Neural cell (in vitro differentiated cells): ENCODE measurements around the gene ANKRD34B. TPM values are rescaled to one million over a fixed set of nuclear protein-coding genes. Genes with fewer than 3 reads are reported as not detected.

ENCODE experiments used
- H2AFZ ChIP-seq: fragments of 200-600, 300-800 bp; sonication (generic), shearing (Covaris generic); 2 replicates; pipeline ENCODE4 v1.6.0; 2014; ENCODE audit warnings: low read depth, mild to moderate bottlenecking, antibody characterized with exemption, low read length, moderate library complexity
- H3F3A ChIP-seq: fragments of 200-600 bp; shearing (Covaris generic); 2 replicates; pipeline ENCODE4 v1.6.1; 2016; ENCODE audit warnings: mild to moderate bottlenecking, moderate library complexity, mixed read lengths, antibody characterized with exemption, low read length; ENCODE audit not compliant: insufficient read depth, poor library complexity, severe bottlenecking
- H3K27ac ChIP-seq: fragments of 200-600, 300-800 bp; sonication (generic), shearing (Covaris generic); 2 replicates; pipeline ENCODE4 v1.5.1; 2014; ENCODE audit warnings: mild to moderate bottlenecking, low read length, moderate library complexity
- H3K27me3 ChIP-seq: fragments of 300-800, 200-600 bp; sonication (generic), shearing (Covaris generic); 2 replicates; pipeline ENCODE4 v1.6.0; 2014; ENCODE audit warnings: mild to moderate bottlenecking, low read depth, low read length, moderate library complexity; ENCODE audit not compliant: insufficient read depth
- H3K36me3 ChIP-seq: fragments of 300-800, 200-600 bp; sonication (generic), shearing (Covaris generic); 2 replicates; pipeline ENCODE4 v1.5.1; 2014; ENCODE audit warnings: mild to moderate bottlenecking, antibody characterized with exemption, low read length, moderate library complexity; ENCODE audit not compliant: insufficient read depth
- H3K4me2 ChIP-seq: fragments of 300-800, 200-600 bp; sonication (generic), shearing (Covaris generic); 2 replicates; pipeline ENCODE4 v1.6.0; 2014; ENCODE audit warnings: mild to moderate bottlenecking, low read length
- H3K4me3 ChIP-seq: fragments of 300-800, 200-600 bp; sonication (generic), shearing (Covaris generic); 2 replicates; pipeline ENCODE4 v1.5.1; 2014; ENCODE audit warnings: mild to moderate bottlenecking, low read length, moderate library complexity
- H3K79me2 ChIP-seq: fragments of 200-600 bp; shearing (Covaris generic); replicated peaks from 2 replicates; pipeline ENCODE4 v1.6.0; 2014; ENCODE audit warnings: mild to moderate bottlenecking, low read length, moderate library complexity; ENCODE audit not compliant: insufficient read depth
- H3K9ac ChIP-seq: fragments of 300-800, 200-600 bp; sonication (generic), shearing (Covaris generic); 2 replicates; pipeline ENCODE4 v1.6.1; 2016; ENCODE audit warnings: mild to moderate bottlenecking, low read length, mixed read lengths
- H3K9me2 ChIP-seq: fragments of 200-600 bp; shearing (Covaris generic); 2 replicates; pipeline ENCODE4 v1.6.1; 2016; ENCODE audit warnings: mild to moderate bottlenecking, low read length, mixed read lengths; ENCODE audit not compliant: insufficient read depth
- H3K9me3 ChIP-seq: fragments of 200-600, 300-800 bp; sonication (generic), shearing (Covaris generic); 2 replicates; pipeline ENCODE4 v1.6.1; 2016; ENCODE audit warnings: mild to moderate bottlenecking, mixed run types, low read length, moderate library complexity, mixed read lengths
- H4K20me1 ChIP-seq: fragments of 200-600 bp; shearing (Covaris generic); 2 replicates; pipeline ENCODE4 v1.6.1; 2016; ENCODE audit warnings: mild to moderate bottlenecking, mixed run types; ENCODE audit not compliant: insufficient read depth
- EP300 ChIP-seq: fragments of 450-650 bp; conservative IDR thresholded peaks from 2 replicates; pipeline ENCODE4 v1.6.1; 2014; ENCODE audit warnings: antibody characterized with exemption, mild to moderate bottlenecking, moderate library complexity; ENCODE audit not compliant: poor library complexity, severe bottlenecking
- EZH2 ChIP-seq: fragments of 200-600, 300-800 bp; shearing (Covaris generic), sonication (generic); IDR thresholded peaks from 2 replicates; pipeline ENCODE4 v1.6.1; 2014; ENCODE audit warnings: antibody characterized with exemption, low read length, borderline replicate concordance, mild to moderate bottlenecking; ENCODE audit not compliant: insufficient read depth, poor library complexity, severe bottlenecking
- MXI1 ChIP-seq: fragments of 450-650 bp; conservative IDR thresholded peaks from 2 replicates; pipeline ENCODE4 v1.6.1; 2014; ENCODE audit warnings: antibody characterized with exemption, mild to moderate bottlenecking; ENCODE audit not compliant: poor library complexity, severe bottlenecking
- POLR2AphosphoS5 ChIP-seq: IDR thresholded peaks from 2 replicates; pipeline ENCODE4 v1.6.1; 2012
- RAD21 ChIP-seq: fragments of 450-650 bp; conservative IDR thresholded peaks from 2 replicates; pipeline ENCODE4 v1.6.1; 2014; ENCODE audit warnings: antibody characterized with exemption, mild to moderate bottlenecking, moderate library complexity
- REST ChIP-seq: IDR thresholded peaks from 2 replicates; pipeline ENCODE4 v1.6.1; 2012; ENCODE audit warnings: borderline replicate concordance
- TAF1 ChIP-seq: IDR thresholded peaks from 2 replicates; pipeline ENCODE4 v1.6.1; 2012; ENCODE audit warnings: low read depth
- polyA plus RNA-seq: library from polyadenylated mRNA; depleted of rRNA; stranded (reverse); fragments of >200 nt; gene quantifications from 2 replicates; pipeline ENCODE4 v1.2.3, GENCODE V29; 2014
- TF ChIP-seq, protein P1 (sequence below): fragments of 450-650 bp; IDR thresholded peaks from 2 replicates; pipeline ENCODE4 v1.5.1; 2014; ENCODE audit warnings: antibody characterized with exemption, mild to moderate bottlenecking, moderate library complexity; ENCODE audit not compliant: poor library complexity, severe bottlenecking

ANKRD34B gene
- polyA plus RNA-seq, 1 donor from 2014 or later, result 0.32 TPM

GRCh38 chr5:80607832-80608231, 37.8 kb upstream of the ANKRD34B start:
- Histone ChIP-seq H3F3A (no peaks in the 10 kb centered on the region), H3K9me3 (no peaks in the 10 kb centered on the region), H3K9me2 (no peaks in the 10 kb centered on the region), H3K27ac (no peak overlapping the region), H3K79me2 (no peaks in the 10 kb centered on the region), H2AFZ (no peak overlapping the region), H3K9ac (no peak overlapping the region), H3K36me3 (no peaks in the 10 kb centered on the region), H3K4me3 (no peak overlapping the region), H3K4me2 (no peak overlapping the region), H4K20me1 (no peaks in the 10 kb centered on the region), H3K27me3 (no peaks in the 10 kb centered on the region)
- TF ChIP-seq EZH2 (no peak), REST (no peak), EP300 (no peak), MXI1 (no peak), RAD21 (no peak)
- TF ChIP-seq, protein P1, sequence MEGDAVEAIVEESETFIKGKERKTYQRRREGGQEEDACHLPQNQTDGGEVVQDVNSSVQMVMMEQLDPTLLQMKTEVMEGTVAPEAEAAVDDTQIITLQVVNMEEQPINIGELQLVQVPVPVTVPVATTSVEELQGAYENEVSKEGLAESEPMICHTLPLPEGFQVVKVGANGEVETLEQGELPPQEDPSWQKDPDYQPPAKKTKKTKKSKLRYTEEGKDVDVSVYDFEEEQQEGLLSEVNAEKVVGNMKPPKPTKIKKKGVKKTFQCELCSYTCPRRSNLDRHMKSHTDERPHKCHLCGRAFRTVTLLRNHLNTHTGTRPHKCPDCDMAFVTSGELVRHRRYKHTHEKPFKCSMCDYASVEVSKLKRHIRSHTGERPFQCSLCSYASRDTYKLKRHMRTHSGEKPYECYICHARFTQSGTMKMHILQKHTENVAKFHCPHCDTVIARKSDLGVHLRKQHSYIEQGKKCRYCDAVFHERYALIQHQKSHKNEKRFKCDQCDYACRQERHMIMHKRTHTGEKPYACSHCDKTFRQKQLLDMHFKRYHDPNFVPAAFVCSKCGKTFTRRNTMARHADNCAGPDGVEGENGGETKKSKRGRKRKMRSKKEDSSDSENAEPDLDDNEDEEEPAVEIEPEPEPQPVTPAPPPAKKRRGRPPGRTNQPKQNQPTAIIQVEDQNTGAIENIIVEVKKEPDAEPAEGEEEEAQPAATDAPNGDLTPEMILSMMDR, result no peak

DNA sequence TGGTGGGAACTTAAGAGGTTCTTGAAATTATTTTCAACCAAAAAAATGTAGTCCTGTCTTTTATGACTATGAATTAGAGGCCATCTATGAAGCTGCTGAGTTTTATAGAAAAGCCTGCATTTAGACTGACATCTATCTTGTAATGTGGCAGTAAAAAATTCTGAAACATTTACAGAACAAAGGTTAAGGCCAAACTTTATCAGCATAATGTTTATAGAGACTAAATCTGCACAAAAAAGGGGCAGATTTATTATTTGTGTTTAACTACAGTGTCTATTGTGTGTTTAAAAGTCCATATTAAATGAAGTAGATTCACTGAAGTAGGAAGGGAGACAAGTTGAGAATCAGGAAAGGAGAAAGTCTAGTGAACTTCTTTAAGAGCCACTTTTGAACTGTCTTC, 37.3 kb upstream of the ANKRD34B start:
- no peak for TF ChIP-seq EP300
- no peak for TF ChIP-seq POLR2AphosphoS5
- no peak for TF ChIP-seq EZH2
- no peak for TF ChIP-seq RAD21
- TF ChIP-seq MXI1, result no peak
- TF ChIP-seq REST, result no peak
- TF ChIP-seq TAF1, result no peak
- no peaks in the 10 kb centered on the region for H3K27me3 ChIP-seq
- no peak overlapping the region for H3K4me3 ChIP-seq
- H3F3A ChIP-seq, result no peaks in the 10 kb centered on the region
- no peaks in the 10 kb centered on the region for H4K20me1 ChIP-seq
- no peaks in the 10 kb centered on the region for H3K79me2 ChIP-seq
- no peak overlapping the region for H3K4me2 ChIP-seq
- H3K9me2 ChIP-seq, result no peaks in the 10 kb centered on the region
- H3K9ac ChIP-seq, result no peak overlapping the region
- no peaks in the 10 kb centered on the region for H3K9me3 ChIP-seq
- H3K36me3 ChIP-seq, result no peaks in the 10 kb centered on the region
- H2AFZ ChIP-seq, result no peak overlapping the region
- H3K27ac ChIP-seq, result no peak overlapping the region
